ENCODE results near the gene ATG7.
"Not testable (repeated sequence)": the region's sequence is repeated elsewhere in the genome, so short reads cannot be mapped to it uniquely, and the experiment has no call there.

The ATG7 gene

DNA sequence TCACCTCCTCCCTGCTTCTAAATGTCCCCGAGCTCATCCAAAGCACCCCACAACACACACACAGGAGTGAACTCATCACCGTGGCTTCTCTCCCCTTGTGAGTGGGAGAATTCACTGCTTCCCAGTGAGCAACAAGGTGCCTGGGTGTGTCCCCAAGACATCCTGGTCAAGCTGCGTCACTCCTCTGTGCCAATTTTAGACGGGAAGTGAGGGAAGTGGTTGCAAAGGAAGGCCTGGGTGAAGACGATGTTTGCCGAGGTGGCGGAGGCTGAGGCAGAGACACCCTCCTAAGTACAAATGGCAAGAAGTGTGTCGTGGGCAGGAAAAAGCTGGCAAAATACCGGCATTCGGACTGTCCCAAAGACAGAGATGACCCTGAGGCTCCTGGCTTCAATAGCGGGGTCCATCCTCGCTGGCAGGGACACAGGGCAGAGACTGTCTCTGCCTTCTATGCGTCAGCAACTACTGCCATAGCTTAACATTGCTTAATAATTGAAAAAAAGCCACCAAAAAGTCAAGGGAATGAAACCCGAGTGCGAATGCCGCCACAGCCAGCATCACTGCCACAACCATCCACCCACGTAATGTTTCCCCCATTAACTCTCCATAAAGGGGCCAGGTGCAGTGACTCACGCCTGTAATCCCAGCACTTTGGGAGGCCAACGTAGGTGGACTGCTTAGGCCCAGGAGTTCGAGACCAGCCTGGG, 298.7 kb downstream of the ATG7 start:
- no peak for DNase-seq

DNA sequence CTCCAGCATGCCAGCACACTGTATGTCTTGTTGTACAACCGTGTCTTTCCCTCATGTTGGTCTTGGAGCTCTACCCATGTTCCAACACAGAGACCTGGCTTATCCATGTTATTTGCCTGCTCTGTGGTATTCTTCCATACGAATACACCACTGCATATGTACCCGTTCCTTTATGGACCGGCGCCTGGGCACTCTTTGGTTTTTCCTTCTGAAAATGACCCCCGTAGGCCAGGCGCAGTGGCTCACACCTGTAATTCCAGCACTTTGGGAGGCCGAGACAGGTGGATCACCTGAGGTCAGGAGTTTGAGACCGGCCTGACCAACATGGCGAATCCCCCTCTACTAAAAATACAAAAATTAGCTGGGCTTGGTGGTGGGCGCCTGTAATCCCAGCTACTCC, 300.5 kb downstream of the ATG7 start:
- not testable (repeated sequence) for DNase-seq

DNA sequence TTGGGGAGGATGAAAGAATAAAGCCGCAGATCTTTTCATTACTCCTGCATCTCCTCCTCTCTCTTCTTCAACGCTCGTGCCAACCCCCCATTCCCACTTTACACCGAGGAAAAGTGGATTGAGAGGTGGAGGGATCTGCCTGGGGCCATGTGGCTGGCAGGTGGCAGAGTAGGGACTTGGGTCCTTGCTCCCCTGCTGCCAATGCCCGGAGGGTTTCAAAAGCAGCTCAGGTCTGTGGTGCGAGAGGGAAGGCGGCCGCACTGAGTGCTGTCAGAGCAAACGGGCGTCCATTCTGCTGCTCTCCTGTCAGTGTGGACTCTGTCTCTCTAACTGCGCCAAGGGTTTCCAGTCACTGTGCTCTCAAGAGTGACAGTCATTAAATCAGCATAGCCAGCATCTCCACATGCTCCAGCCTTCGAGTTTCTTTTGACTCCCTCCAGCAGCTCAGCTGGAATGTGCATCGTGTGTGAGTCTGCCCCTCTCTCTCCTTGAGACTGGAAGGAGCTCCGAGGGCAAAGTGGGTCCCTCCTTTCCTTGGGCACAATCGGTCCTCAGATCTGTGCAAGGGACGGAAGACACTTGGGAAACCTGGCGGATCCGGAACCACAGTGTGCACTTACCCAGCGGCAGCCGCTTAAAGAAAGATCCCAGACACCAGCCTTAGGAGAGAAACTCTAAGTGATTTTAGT, 302.9 kb downstream of the ATG7 start:
- DNase-seq = no peak

DNA sequence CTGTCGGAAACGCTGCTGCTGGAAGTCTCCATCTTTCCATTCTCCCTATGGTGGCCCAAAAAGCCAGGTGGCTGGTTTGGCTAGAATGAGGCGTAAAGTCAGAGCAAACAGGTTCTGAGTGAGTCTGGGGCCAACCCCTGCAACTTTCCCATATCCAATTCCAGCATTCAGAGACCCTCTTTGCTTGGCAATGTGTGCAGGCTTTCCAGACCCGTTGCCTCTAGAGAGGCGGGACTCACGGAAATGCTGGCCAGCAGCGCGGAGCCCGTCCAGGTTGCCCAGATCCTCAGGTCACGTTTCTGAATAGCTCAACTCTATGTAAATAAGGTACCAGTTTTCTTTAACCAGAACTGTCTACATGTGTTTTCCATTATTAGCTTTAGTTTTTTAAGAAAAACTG, 303.5 kb downstream of the ATG7 start:
- DNase-seq = no peak

DNA sequence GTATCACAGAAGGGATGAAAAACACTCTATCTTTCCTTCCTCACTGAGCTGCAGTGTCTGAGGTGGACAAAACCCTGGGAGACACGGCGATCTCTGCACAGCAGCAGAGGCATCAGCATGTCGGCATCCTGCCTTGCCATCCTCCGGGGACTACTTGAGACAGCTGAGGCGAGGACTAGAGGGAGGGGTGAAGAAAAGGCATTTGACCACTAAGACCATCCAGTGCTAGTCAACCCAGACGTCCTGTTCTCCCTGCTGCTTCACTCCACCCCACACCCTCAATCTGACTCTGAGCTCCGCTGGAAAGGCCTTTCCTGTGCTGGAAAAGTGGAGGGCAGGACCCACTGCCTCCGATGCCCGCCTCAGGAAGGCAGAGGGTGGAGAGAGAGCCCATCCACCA, 304.3 kb downstream of the ATG7 start:
- no peak for DNase-seq

DNA sequence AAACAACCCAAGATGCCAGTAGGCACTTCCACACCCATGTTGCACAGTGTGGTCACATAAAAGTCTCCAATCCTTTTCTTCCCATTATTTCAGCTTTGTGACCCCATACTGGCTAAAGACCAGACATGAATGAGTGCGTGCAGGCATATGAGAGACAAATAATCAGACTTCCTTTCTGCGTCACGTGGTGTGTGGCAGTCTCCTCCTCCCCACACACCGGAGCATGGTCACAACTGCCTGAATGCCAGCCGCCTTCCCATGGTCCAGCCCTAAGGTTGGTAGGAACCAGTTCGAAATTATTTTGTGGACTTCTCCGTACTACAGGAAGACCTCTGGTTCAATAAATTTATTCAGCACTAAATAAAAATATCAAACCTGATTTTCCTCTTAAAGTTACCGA, 306.0 kb downstream of the ATG7 start:
- no peak for DNase-seq

DNA sequence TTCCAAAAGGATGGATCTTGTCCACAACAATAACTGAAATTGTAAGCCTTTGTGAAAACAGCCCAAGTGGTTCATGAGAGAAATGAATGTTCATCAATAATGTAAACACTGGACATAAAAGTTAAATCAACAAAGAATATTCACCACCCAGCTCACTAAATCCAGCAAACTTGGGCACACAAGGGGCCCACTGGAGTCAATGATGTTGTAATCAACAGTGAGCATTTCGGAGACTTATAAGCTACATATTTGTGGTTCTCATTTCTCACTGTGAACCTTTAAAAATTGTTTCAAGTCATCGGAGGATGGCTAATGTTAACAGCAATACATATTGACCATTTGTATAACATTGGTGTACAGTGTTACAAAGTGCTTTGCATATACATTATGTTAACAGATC, 308.4 kb downstream of the ATG7 start:
- DNase-seq = no peak

DNA sequence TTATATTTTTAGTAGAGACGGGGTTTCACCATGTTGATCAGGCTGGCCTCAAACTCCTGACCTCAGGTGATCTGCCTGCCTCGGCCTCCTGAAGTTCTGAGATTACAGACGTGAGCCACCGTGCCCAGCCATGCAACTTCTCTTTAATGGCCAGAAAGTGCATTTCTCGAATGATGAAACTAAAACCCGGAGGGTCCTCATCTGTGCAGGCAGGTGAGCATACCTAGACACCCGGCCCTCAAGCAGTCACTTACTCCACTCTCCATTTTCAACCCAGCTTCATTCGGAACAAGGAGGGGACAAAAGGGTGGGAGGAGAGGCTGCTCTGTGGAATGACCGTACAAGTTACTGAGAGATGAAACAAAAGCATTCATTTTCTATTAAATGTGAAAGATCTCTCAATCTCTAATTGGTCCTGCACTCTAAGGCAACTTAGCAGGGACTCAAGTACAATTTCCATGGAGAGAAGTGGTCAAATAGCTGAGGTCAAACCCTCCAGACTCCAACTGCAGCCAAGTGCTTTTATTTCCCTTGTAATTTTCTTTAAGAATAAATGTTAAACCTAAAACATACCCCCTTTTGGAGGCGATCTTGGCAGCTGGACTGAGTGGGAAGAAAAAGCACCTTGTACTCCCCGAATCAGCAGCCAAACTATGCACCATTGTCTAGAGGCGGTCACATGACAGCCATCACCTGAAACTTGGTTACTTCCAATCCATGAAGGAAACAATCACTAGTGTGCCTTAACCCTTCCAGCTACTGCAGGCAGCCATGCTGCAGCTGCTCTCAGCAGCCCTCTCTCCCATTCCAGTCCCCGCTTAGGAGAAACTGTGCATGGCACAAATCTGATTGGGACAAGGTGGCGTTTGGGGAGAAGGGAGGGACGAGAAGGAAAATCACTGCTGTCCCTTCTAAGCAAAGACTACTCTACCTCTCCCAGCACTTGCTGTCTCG, 309.3 kb downstream of the ATG7 start:
- DNase-seq = peak; percentile 70

DNA sequence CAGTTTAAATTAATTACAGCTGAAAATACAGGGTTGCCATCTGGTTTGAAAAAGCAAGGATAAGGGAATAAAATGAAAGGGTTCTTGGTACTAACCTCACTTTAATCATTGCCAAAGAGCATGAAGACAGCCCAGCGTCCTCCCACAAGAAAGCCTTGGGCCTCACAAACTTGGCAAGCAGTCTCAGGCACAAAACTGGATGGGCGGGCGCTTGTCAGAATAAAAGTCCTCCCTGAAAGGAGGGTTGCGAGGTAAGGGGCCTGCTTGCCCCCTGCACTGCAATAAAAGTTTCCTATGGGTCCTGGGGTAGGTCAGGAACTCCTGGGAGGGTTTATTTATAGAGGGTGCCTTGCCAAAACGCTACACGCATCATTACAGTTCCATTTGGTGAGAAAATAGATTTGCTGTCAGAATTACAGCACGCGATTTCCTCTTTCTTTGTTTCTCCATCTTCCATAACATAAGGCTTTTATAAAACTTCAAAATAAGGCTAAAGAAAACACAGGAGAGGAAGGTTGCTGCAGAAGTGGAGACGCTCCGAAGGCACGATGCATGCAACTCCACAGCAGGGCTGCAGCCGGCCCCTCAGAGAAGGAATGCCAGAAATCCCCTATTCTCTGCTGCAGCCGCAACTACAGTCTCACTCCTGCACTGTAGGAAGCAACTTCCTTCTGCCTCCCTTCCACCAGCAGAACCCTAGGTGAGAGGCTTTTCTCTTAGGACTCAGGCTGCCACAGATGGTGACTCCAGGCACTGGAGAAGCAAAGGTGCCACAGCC, 310.2 kb downstream of the ATG7 start:
- peak; percentile 94 for DNase-seq

DNA sequence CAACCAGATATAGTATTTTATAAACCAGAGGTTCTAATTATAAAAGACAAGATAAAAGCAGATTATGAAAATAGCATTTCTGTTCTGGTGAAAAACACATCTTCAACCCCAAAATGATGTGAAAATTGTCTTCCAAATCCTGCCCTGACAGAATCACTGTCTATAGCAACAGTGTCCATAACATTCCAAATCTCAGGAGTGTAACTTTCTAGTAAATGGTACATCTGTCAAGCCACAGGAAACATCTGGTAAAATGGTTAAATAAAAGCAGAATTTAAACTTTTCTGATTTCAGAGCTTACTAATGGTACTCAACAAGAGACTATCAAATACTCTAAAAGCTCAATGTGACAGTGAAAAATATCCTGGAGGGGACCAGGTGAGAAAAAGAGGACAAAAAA, 311.0 kb downstream of the ATG7 start:
- DNase-seq = no peak

DNA sequence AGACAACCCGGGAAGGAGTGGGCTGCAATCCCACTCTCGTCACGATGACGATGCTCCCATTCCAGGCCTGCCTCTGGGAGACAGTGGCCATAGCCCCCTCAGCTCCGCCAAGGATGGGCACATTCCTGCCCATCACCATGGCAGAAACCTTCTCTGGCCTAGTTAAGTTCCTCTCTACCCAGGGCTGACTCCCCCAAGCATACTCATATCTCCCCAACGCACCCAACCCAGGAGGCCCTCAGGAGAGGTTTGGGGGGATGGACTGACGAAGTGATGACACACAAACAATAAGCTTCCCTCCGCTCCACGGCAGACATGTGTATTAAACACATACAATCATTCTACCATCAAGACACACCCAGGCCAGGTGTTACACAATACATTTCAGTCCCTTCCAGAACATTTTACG, 311.4 kb downstream of the ATG7 start:
- peak; percentile 68 for DNase-seq

DNA sequence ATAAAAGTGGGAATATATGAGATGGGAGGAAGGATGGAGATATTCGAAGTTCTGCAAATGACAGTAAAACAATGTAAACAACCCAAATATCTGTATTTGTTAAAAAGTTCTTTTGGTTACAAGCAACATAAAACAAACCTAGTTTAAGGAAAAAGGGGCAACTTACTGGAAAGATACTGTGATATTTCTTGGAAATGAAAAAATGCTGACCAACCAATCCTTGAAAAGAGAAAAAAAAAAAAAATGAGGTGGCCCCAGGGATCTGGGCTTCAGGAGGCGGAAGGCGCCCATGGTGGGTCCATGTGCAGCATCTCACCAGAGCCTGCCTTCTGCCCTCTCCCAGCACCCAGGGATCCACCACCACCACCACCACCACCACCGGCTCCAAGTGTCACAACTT, 312.4 kb downstream of the ATG7 start:
- DNase-seq = no peak

DNA sequence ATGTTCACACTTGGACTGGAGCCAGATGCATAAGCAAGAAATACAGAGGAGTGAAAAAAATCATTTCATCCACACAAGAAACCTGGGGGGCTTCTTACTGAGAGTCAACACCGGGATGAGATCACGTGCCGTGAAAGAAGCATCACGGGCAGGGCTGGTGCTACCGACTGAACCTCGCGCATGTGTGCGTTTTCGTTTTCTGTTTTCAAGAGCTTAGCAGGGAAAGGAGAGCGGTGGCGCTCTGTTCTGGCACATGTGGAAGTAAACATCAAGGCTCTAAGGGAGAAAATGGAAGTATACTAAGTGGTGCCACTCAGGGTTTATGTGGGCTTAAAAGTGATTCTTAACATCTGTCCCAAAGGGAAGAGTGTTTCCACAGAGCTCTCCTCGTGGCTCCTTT, 315.6 kb downstream of the ATG7 start:
- DNase-seq = no peak

DNA sequence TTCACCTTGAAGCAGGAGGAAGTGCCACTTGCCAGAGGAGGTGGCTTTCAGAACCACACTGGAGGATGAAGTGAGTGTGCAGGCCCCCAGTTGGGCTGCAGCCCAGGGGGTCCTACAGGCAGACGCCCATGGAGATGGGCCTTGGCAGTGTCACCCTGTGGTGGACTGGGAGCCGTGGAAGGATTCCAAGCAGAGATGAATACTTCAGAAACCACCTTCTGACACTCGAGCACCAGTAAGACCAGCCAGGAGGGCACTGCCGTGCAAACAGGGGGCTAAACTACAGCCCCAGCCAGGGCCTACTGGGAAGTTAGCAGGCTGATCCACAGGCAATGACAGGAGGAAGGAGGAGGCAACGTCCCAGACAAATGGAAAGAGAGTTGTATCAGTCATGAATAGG, 316.1 kb downstream of the ATG7 start:
- no peak for DNase-seq

DNA sequence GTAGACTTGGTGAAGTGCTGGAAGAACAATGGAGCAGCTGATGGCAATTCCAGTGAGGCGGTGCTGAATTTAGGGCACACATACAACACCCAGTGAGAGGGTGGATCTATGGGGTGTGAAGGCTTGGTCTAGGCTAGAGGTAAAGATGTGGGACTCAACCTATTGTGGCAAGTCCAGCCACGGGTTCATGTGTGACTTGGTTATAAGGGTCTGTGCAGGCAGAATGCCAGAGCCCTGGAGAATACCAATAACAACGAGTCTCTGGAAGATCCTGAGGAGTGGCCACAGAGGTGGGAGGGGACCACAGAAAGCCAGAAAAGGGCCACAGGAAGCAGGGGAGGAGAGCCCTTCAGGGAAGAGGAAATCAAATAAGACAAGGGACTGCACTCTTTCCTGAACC, 316.6 kb downstream of the ATG7 start:
- no peak for DNase-seq

DNA sequence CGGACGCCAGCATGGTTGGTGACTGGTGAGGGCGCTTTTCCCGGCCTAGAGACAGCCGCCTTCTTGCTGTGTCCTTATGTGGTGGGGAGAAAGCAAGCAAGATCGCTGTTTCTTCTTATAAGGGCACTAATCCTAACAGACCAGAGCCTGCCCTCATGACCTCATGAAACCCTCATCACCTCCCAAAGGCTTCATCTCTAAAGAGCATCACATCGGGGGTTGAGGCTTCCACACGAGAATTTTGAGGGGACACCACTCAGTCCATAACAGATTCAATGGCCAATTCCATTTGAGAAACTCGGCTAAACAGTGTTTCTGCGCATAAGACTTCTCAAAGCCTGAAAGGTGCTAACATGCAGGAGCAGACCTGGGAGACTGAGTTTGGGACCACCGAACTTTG, 317.5 kb downstream of the ATG7 start:
- DNase-seq = no peak

DNA sequence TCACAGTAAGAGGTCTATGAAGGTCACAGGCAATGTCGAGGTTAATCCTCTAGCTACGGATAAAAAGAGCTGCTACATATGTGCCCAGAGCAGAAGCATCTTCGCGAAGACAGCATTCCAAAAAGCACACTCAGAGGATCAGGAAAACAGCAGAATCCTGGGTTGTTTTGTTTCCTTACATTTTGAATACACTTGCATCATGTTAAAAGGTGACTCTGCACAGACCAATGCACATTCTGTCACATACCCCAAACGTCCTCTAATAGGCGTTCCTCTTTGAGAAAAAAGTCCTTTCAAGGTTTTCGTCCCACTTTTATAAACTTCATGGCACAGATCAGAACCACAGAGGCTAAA, 318.8 kb downstream of the ATG7 start:
- no peak for DNase-seq

DNA sequence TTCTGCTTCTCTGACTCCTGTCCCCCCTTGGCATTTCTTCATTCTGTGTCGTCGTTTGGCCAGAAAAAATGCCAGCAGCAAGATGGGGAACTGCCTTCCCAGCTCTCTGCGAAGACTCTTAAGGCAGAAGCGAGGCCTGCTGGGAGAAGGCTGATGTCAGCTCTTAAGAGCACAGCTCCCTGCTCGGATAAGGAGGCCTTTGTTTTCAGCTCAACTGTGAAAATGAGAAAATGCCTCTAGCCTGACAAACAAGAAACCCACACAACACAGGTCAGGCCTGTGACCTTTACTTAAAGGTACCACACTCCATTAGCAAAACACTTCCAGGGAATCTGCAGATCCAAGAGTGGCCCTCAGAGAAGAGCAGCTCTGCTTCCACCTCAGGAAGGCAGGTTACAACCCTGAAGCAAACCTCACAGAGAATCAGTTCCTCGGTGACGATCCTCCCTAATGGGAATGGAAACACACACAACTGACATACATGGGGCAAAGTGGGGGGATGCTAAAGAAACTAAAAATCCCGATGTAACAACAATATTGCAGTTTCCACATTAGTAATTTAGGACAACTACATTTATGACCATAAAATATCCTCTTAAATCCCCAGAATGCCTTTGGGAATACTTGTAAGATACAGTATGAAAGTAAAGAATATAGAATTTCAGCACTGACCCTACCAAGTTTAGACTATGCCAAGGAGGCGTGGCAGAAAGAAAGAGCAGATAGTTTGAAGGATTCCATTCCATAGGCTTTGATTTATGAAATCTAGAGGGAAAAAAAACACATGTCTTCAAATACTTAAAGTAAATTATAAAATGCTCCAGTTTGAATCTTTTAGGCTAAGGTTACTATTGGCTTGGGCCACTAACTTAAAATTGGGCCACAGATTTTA, 319.4 kb downstream of the ATG7 start:
- DNase-seq = no peak

DNA sequence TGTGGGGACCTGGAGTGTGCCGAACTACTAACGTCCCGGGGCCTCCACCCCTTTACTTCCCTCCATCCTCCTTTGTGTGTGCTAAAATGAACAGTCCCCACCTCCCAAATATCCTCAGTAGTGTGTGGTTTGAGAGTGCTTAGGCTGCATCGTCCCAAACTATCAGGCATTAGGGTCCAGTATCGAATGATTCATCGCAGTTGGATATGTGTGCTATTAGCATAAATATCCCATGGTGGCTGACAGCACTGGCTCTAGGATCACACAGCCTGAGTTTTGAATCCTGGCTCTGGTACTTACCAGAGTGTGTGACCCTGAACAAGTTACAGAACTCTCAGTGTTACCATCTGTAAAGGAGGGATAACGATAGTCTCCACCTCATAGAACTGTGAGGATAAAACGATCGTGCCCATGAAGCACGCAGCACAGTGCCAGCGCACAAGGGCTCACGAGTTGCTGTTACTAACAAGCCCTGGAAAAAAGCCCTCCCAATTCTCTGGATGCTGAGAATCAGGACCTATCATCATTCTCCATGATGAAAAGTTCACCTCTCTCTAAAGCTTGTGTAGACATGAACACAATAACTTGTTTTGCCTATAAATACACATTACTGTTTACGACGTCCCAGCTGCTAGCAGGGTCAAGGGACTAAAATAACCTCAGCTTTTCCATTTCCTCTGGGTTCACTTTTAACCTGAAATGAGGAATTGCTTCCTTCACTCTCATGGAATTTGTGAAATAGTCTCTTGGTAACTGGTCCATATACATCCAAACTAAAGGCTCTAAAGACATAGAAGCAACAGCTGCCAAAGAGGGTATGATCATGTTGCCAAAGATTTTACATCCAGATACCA, 320.5 kb downstream of the ATG7 start:
- DNase-seq = no peak

DNA sequence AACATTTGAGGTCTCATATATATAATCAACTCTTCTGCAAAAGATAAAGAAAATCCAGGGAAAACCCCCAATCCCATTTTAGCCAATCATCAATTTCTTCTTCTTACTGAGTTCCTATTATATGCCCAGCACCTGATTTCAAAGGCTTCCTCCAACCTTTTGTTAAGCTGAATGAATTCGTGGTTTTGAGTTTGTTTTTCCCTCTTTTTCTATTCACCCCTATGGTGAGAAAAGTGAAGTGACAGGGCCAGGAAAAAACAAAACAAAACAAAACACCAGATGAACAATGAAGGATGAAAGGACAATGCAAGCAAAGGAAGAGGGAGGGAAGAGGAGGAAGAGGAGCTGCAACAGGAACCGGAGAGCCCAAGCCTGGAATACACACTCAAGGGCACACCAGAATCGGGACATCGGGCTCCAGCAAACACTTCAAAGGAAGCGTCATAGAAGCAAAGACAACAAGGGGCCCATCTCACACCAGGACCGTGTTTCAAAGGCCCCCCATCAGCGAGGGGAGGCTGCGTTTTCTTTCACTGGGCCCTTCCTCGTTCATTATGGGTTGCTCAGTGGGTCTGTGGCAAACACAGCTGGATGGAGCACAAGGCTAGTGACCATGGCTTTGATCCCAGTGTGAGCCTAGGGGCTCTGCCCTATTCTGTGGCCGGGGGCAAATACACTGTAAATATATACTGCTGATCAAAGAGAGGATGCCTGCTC, 321.3 kb downstream of the ATG7 start:
- DNase-seq = no peak

All from right hindlimb (tissue), 1 donor.